Gastrocnemius medialis (tissue), 4 donors: Measurements from ENCODE around the gene NUMB. TPM values are rescaled to one million over a fixed set of nuclear protein-coding genes. Genes with fewer than 3 reads are reported as not detected.

Source experiments
- ATAC-seq, 2 donors: fragments of 150-250 bp; one replicate each; pipeline ENCODE4 v1.9.1; 2016
- DNase-seq, 2 donors: peaks; one replicate each; pipeline ENCODE4 v3.0.0-alpha.2; 2019
- H3K27ac ChIP-seq, 4 donors: fragments of 200-600 bp; sonication (generic); 1 replicate in 1 of 4; 2 replicates in 3 of 4; pipeline ENCODE4 v1.5.1; 2016 to 2018; ENCODE audit warnings: mild to moderate bottlenecking in 2 of 4, moderate library complexity in 1 of 4
- H3K27me3 ChIP-seq, 3 donors: fragments of 200-600 bp; sonication (generic) in 2 of 3; 1 replicate in 1 of 3; 2 replicates in 2 of 3; pipeline versions ENCODE4 v1.5.1 to v1.6.0; 2016 to 2019; ENCODE audit warnings: mild to moderate bottlenecking in 1 of 3, moderate library complexity in 1 of 3
- H3K36me3 ChIP-seq, 2 donors: fragments of 200-600 bp; sonication (generic) in 1 of 2; one replicate each; pipeline ENCODE4 v1.5.1; 2017 to 2018
- H3K4me1 ChIP-seq, 2 donors: fragments of 200-600 bp; sonication (generic) in 1 of 2; one replicate each; pipeline ENCODE4 v1.5.1; 2016 to 2017; ENCODE audit warnings: mild to moderate bottlenecking in 2 of 2
- H3K4me3 ChIP-seq, 4 donors: fragments of 200-600 bp; sonication (generic) in 3 of 4; 1 replicate in 1 of 4; 2 replicates in 3 of 4; pipeline ENCODE4 v1.5.1; 2016 to 2019; ENCODE audit warnings: mild to moderate bottlenecking in 2 of 4
- H3K9me3 ChIP-seq, 3 donors: fragments of 200-600 bp; sonication (generic) in 2 of 3; 1 replicate in 1 of 3; 2 replicates in 2 of 3; pipeline ENCODE4 v1.5.1; 2016 to 2019
- POLR2A ChIP-seq, 2 donors: fragments of 450-650 bp; IDR thresholded peaks; one replicate each; pipeline ENCODE4 v1.6.1; 2017; ENCODE audit warnings: antibody characterized with exemption in 2 of 2, mild to moderate bottlenecking in 2 of 2, moderate library complexity in 2 of 2
- in situ Hi-C, 4 donors: fragments of 200-750 bp; cut with MboI; loops; one replicate each; pipeline versions ENCODE4 v1.15.0 to v1.8.0; 2017; ENCODE audit warnings: low sequenced_read_pairs in 4 of 4
- intact Hi-C: fragments of 100-400 bp; cut with DNase I; formaldehyde crosslinking; loops from one replicate; pipeline ENCODE4 v1.15.1; 2023; ENCODE audit warnings: low total_unique reads
- total RNA-seq, 4 donors: library from RNA; depleted of rRNA; stranded (reverse); fragments of >200 nt; gene quantifications; one replicate each; pipeline versions ENCODE4 v1.1.0 to v1.2.3, GENCODE V29; 2016
- TF ChIP-seq, protein P1 (sequence below), 5 experiments: fragments of 450-650 bp in 3 of 5; fragments of 200-600 bp in 2 of 5; sonication (generic) in 2 of 5; IDR thresholded peaks in 4 of 5; conservative IDR thresholded peaks in 1 of 5; 1 replicate in 4 of 5; 2 replicates in 1 of 5; pipeline ENCODE4 v1.5.1; 2016 to 2019; ENCODE audit warnings: antibody characterized with exemption in 5 of 5, mild to moderate bottlenecking in 3 of 5, moderate library complexity in 3 of 5

Gene NUMB
- total RNA-seq, 4 donors from 2014 or later: 14.3 to 29.8 (median 23.6) TPM

- DNase-seq (no peak), ATAC-seq (no peak)
- no peak overlapping the region for H3K4me3 ChIP-seq
- H3K4me1 ChIP-seq: no peaks in the 10 kb centered on the region
- no peaks in the 10 kb centered on the region for H3K9me3 ChIP-seq
- no peaks in the 10 kb centered on the region for H3K27me3 ChIP-seq
- no peak overlapping the region for H3K27ac ChIP-seq
- in situ Hi-C loops (no loop called here), intact Hi-C loops (no loop called here)
- H3K36me3 ChIP-seq: no peaks in the 10 kb centered on the region
- TF ChIP-seq, protein P1, sequence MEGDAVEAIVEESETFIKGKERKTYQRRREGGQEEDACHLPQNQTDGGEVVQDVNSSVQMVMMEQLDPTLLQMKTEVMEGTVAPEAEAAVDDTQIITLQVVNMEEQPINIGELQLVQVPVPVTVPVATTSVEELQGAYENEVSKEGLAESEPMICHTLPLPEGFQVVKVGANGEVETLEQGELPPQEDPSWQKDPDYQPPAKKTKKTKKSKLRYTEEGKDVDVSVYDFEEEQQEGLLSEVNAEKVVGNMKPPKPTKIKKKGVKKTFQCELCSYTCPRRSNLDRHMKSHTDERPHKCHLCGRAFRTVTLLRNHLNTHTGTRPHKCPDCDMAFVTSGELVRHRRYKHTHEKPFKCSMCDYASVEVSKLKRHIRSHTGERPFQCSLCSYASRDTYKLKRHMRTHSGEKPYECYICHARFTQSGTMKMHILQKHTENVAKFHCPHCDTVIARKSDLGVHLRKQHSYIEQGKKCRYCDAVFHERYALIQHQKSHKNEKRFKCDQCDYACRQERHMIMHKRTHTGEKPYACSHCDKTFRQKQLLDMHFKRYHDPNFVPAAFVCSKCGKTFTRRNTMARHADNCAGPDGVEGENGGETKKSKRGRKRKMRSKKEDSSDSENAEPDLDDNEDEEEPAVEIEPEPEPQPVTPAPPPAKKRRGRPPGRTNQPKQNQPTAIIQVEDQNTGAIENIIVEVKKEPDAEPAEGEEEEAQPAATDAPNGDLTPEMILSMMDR (IDR thresholded peaks at IDR 0.05 in 4 of 5, conservative IDR thresholded peaks at IDR 0.05 in 1 of 5): no peak
- TF ChIP-seq POLR2A (IDR thresholded peaks at IDR 0.05): no peak
These were observed 203.3 kb downstream of the NUMB start for GRCh38 chr14:73255005-73255400.

DNA sequence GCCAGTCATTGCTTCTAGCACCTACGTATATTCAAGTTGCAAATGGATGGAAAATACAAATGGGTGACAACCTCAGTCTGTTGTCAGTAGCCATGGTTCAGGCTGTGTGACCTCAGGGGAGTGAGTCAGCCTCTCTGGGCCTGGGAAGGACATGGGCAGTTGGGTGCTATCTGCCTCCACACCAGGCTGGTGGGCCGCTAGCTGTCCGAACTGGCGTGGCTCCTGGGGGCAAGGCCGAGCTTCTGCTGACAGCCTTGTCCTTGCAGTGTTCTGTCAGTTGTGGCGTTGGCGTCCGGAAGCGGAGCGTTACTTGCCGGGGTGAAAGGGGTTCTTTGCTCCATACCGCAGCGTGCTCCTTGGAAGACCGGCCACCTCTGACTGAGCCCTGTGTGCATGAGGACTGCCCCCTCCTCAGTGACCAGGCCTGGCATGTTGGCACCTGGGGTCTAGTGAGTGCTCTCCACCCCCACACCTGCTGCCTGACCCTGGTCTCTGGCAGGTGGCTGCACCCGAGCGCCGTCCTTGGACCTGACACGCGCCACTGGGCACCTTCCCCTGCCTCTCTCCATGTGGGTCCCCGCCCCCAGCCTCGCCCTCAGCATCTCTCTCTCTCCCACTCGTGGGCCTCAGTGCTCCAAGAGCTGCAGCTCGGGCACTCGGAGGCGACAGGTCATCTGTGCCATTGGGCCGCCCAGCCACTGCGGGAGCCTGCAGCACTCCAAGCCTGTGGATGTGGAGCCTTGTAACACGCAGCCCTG is 203.9 kb downstream of the NUMB start:
- H3K4me3 ChIP-seq: no peak overlapping the region
- no peaks in the 10 kb centered on the region for H3K27me3 ChIP-seq
- no peak for DNase-seq
- no peaks in the 10 kb centered on the region for H3K4me1 ChIP-seq
- in situ Hi-C loops (no loop called here), intact Hi-C loops (no loop called here)
- TF ChIP-seq POLR2A (IDR thresholded peaks at IDR 0.05): no peak
- TF ChIP-seq, protein P1 (IDR thresholded peaks at IDR 0.05 in 4 of 5, conservative IDR thresholded peaks at IDR 0.05 in 1 of 5): no peak
- ATAC-seq: no peak
- no peak overlapping the region for H3K27ac ChIP-seq
- H3K9me3 ChIP-seq: no peaks in the 10 kb centered on the region
- no peaks in the 10 kb centered on the region for H3K36me3 ChIP-seq

- intact Hi-C loops (no loop called here), in situ Hi-C loops (no loop called here)
- Histone ChIP-seq H3K36me3 (no peaks in the 10 kb centered on the region), H3K4me1 (no peaks in the 10 kb centered on the region), H3K4me3 (no peak overlapping the region), H3K27me3 (no peaks in the 10 kb centered on the region), H3K27ac (no peak overlapping the region), H3K9me3 (no peaks in the 10 kb centered on the region)
- no peak for ATAC-seq
- TF ChIP-seq, protein P1 (IDR thresholded peaks at IDR 0.05 in 4 of 5, conservative IDR thresholded peaks at IDR 0.05 in 1 of 5): no peak
- no peak for TF ChIP-seq POLR2A (IDR thresholded peaks at IDR 0.05)
- DNase-seq: no peak
These were observed 204.6 kb downstream of the NUMB start for GRCh38 chr14:73253721-73254120.

GRCh38 chr14:73253323-73253610 is 205.1 kb downstream of the NUMB start:
- intact Hi-C loops: no loop called here
- no peaks in the 10 kb centered on the region for H3K36me3 ChIP-seq
- DNase-seq: no peak

More at GRCh38 chr14:73253323-73253610, 205.1 kb downstream of the NUMB start:
- Histone ChIP-seq H3K9me3 (no peaks in the 10 kb centered on the region), H3K27me3 (no peaks in the 10 kb centered on the region), H3K4me1 (no peaks in the 10 kb centered on the region), H3K4me3 (no peak overlapping the region), H3K27ac (no peak overlapping the region)
- TF ChIP-seq, protein P1 (IDR thresholded peaks at IDR 0.05 in 4 of 5, conservative IDR thresholded peaks at IDR 0.05 in 1 of 5): no peak
- no peak for TF ChIP-seq POLR2A (IDR thresholded peaks at IDR 0.05)
- ATAC-seq: no peak
- in situ Hi-C loops: no loop called here
